Measurements from ENCODE around the gene STARD13. TPM values are rescaled to one million over a fixed set of nuclear protein-coding genes. Genes with fewer than 3 reads are reported as not detected.

The STARD13 gene
- total RNA-seq, 1 experiment from 2014 or later: 26.6 TPM

- Histone ChIP-seq H3K27me3 (ENCODE audit: low read length) (no peaks in the 10 kb centered on the region), H3F3A (ENCODE audit: low read length, unreplicated experiment) (peaks cover 4% of the 10 kb centered on the region), H3K4me2 (ENCODE audit: low read length) (peak overlapping the region; percentile 73), H3K79me2 (ENCODE audit: low read length) (peaks cover 58% of the 10 kb centered on the region), H3K4me1 (ENCODE audit: insufficient read depth, low read length) (peaks cover 28% of the 10 kb centered on the region), H3K4me3 (ENCODE audit: low read length) (peak overlapping the region; percentile 23; the same call in 1 of the 2 replicates), H2AFZ (ENCODE audit: low read length) (no peak overlapping the region), H3K9ac (ENCODE audit: low read length) (peak overlapping the region; percentile 41), H3K27ac (ENCODE audit: low read length) (peak overlapping the region; percentile 90), H3K9me3 (ENCODE audit: low read length) (no peaks in the 10 kb centered on the region), H4K20me1 (ENCODE audit: low read length) (no peaks in the 10 kb centered on the region), H3K36me3 (ENCODE audit: low read depth, low read length) (0 out of 2 replicates have a peak, but pooled peaks cover 6% of the 10 kb centered on the region), H3K9me2 (replicated peaks; ENCODE audit: low read length) (no peaks in the 10 kb centered on the region)
- TF ChIP-seq EZH2 (IDR thresholded peaks at IDR 0.05; ENCODE audit: low read length, unreplicated experiment) (no peak), CTCF (conservative IDR thresholded peaks at IDR 0.05; ENCODE audit: low read depth, low read length) (no peak), EZH2phosphoT487 (IDR thresholded peaks at IDR 0.05; ENCODE audit: borderline replicate concordance, low read length) (no peak)
- POLR2A ChIA-PET (ENCODE audit: unreplicated experiment): no interaction called here
- CTCF ChIA-PET: no interaction called here
- intact Hi-C loops (cut with micrococcal nuclease): loop anchor here (10.0 kb wide), 1 partner anchor 506 kb away; no protein-coding TSS in a partner anchor
- DNase-seq: peak; percentile 70
- BruUV-seq (replicated peaks): no TSS peak
- peak; percentile 81 for ATAC-seq
Measured at GRCh38 chr13:33218426-33218825, 67.1 kb downstream of the STARD13 start.

GRCh38 chr13:33218020-33218419 is 67.5 kb downstream of the STARD13 start:
- BruUV-seq (replicated peaks): no TSS peak
- H3F3A ChIP-seq (ENCODE audit: low read length, unreplicated experiment): peaks cover 4% of the 10 kb centered on the region
- H4K20me1 ChIP-seq (ENCODE audit: low read length): no peaks in the 10 kb centered on the region
- H3K9me2 ChIP-seq (replicated peaks; ENCODE audit: low read length): no peaks in the 10 kb centered on the region
- no peak overlapping the region for H2AFZ ChIP-seq (ENCODE audit: low read length)
- H3K9ac ChIP-seq (ENCODE audit: low read length): peak overlapping the region; percentile 46
- no peaks in the 10 kb centered on the region for H3K9me3 ChIP-seq (ENCODE audit: low read length)
- H3K79me2 ChIP-seq (ENCODE audit: low read length): peaks cover 60% of the 10 kb centered on the region
- H3K4me2 ChIP-seq (ENCODE audit: low read length): peak overlapping the region; percentile 73
- H3K27ac ChIP-seq (ENCODE audit: low read length): peak overlapping the region; percentile 90
- H3K4me3 ChIP-seq (ENCODE audit: low read length): peak overlapping the region; percentile 23; the same call in 1 of the 2 replicates
- ATAC-seq (peak; percentile 83), DNase-seq (peak; percentile 88)
- POLR2A ChIA-PET (ENCODE audit: unreplicated experiment): no interaction called here
- H3K4me1 ChIP-seq (ENCODE audit: insufficient read depth, low read length): peaks cover 28% of the 10 kb centered on the region
- CTCF ChIA-PET: no interaction called here
- TF ChIP-seq CTCF (conservative IDR thresholded peaks at IDR 0.05; ENCODE audit: low read depth, low read length) (no peak), EZH2phosphoT487 (IDR thresholded peaks at IDR 0.05; ENCODE audit: borderline replicate concordance, low read length) (no peak), EZH2 (IDR thresholded peaks at IDR 0.05; ENCODE audit: low read length, unreplicated experiment) (no peak)
- 0 out of 2 replicates have a peak, but pooled peaks cover 6% of the 10 kb centered on the region for H3K36me3 ChIP-seq (ENCODE audit: low read depth, low read length)
- intact Hi-C loops (cut with micrococcal nuclease): loop anchor here (10.0 kb wide), 1 partner anchor 507 kb away; no protein-coding TSS in a partner anchor
- no peaks in the 10 kb centered on the region for H3K27me3 ChIP-seq (ENCODE audit: low read length)

GRCh38 chr13:33217256-33217655 is 68.3 kb downstream of the STARD13 start:
- TF ChIP-seq CTCF (conservative IDR thresholded peaks at IDR 0.05; ENCODE audit: low read depth, low read length) (no peak), EZH2phosphoT487 (IDR thresholded peaks at IDR 0.05; ENCODE audit: borderline replicate concordance, low read length) (no peak), EZH2 (IDR thresholded peaks at IDR 0.05; ENCODE audit: low read length, unreplicated experiment) (no peak)
- Histone ChIP-seq H3K4me2 (ENCODE audit: low read length) (peak overlapping the region; percentile 73), H3K27me3 (ENCODE audit: low read length) (no peaks in the 10 kb centered on the region), H3K36me3 (ENCODE audit: low read depth, low read length) (0 out of 2 replicates have a peak, but pooled peaks cover 6% of the 10 kb centered on the region), H3K9me2 (replicated peaks; ENCODE audit: low read length) (no peaks in the 10 kb centered on the region), H3K27ac (ENCODE audit: low read length) (peak overlapping the region; percentile 90), H3K4me1 (ENCODE audit: insufficient read depth, low read length) (peaks cover 28% of the 10 kb centered on the region), H4K20me1 (ENCODE audit: low read length) (no peaks in the 10 kb centered on the region), H3K9ac (ENCODE audit: low read length) (peak overlapping the region; percentile 46), H3K79me2 (ENCODE audit: low read length) (peaks cover 60% of the 10 kb centered on the region), H2AFZ (ENCODE audit: low read length) (no peak overlapping the region), H3K4me3 (ENCODE audit: low read length) (no peak overlapping the region), H3F3A (ENCODE audit: low read length, unreplicated experiment) (peaks cover 4% of the 10 kb centered on the region), H3K9me3 (ENCODE audit: low read length) (no peaks in the 10 kb centered on the region)
- intact Hi-C loops (cut with micrococcal nuclease): loop anchor here (10.0 kb wide), 1 partner anchor 508 kb away; no protein-coding TSS in a partner anchor
- no peak for ATAC-seq
- no TSS peak for BruUV-seq (replicated peaks)
- ChIA-PET CTCF (no interaction called here), POLR2A (ENCODE audit: unreplicated experiment) (no interaction called here)
- DNase-seq: peak; percentile 17
